ENCODE results near the gene ASAP3.

The ASAP3 gene

DNA sequence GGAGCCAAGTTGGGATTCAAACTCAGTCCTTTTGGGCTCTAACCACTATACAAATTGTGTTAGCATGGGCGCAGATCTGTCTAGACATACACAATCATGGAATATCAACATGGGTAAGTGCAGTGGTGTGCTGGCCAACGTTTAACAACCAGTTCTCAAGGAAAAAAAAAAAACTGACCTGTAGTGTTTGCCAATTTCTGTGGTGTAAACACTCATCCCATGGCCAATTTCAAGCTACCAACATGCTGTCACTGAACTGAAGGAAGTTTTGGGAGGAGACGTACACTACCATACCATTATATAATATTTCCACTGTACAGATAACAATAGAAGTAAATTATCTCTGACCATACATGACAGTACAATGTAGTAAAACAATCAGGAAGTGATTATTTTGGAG, 62.6 kb downstream of the ASAP3 start:
- H3K27me3 ChIP-seq (ENCODE audit: control insufficient read depth, insufficient read depth, low read length), result no peaks in the 10 kb centered on the region
- no peak overlapping the region for H3K27ac ChIP-seq (ENCODE audit: low read depth, low read length)
- H3K4me3 ChIP-seq (ENCODE audit: low read length), result no peak overlapping the region
- no peak overlapping the region for H3K9ac ChIP-seq (ENCODE audit: low read length)
- peaks cover 13% of the 10 kb centered on the region for H3K4me1 ChIP-seq (ENCODE audit: control insufficient read depth, insufficient read depth, low read length)
- peaks cover 3% of the 10 kb centered on the region for H3K36me3 ChIP-seq (ENCODE audit: control insufficient read depth, insufficient read depth, low read length)

DNA sequence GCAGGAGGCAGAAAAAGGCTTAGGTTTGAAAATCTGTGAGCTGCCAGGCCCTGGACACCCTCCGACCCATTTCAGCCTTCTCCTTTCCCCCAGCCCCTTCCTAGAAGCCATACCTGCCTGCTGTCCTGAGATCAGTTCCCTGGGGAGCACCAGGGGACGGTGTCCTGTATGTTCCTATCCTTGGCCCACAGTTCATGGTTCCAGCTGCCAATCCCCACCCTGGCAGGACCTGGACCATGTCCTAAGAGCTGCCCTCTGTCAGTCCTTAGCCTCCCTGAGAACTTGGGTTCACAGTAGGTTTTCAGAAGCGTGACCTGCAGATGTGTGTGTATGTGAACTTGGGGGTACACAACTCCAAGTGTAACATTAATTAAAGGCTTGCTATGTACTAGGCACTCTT, 63.2 kb downstream of the ASAP3 start:
- Histone ChIP-seq H3K27ac (ENCODE audit: low read depth, low read length) (no peak overlapping the region), H3K9ac (ENCODE audit: low read length) (no peak overlapping the region), H3K36me3 (ENCODE audit: control insufficient read depth, insufficient read depth, low read length) (peaks cover 3% of the 10 kb centered on the region), H3K4me3 (ENCODE audit: low read length) (no peak overlapping the region), H3K4me1 (ENCODE audit: control insufficient read depth, insufficient read depth, low read length) (peaks cover 13% of the 10 kb centered on the region), H3K27me3 (ENCODE audit: control insufficient read depth, insufficient read depth, low read length) (no peaks in the 10 kb centered on the region)

DNA sequence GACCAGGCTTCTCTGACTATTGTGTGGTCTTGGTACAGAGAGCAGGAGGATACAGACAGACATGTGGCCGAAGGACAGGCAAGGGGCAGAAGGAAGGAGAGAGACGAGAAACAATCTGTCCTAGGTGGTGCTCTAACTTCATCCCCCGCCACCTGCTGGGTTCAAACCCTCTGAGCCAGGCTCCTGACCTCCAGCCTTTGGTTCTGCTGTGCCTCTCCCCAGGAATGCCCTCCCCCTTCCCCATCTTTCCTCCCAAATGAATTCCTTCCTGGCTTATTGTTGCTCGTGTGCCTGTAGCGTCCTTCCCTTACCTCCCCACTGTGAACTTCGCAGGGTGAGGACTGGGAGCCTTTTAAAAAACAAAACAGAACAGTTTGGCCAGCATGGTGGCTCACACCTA, 64.8 kb downstream of the ASAP3 start:
- H3K9ac ChIP-seq (ENCODE audit: low read length), result peak overlapping the region; percentile 13
- peaks cover 3% of the 10 kb centered on the region for H3K36me3 ChIP-seq (ENCODE audit: control insufficient read depth, insufficient read depth, low read length)
- H3K4me1 ChIP-seq (ENCODE audit: control insufficient read depth, insufficient read depth, low read length), result peaks cover 10% of the 10 kb centered on the region
- H3K4me3 ChIP-seq (ENCODE audit: low read length), result no peak overlapping the region
- H3K27me3 ChIP-seq (ENCODE audit: control insufficient read depth, insufficient read depth, low read length), result no peaks in the 10 kb centered on the region
- H3K27ac ChIP-seq (ENCODE audit: low read depth, low read length), result no peak overlapping the region

DNA sequence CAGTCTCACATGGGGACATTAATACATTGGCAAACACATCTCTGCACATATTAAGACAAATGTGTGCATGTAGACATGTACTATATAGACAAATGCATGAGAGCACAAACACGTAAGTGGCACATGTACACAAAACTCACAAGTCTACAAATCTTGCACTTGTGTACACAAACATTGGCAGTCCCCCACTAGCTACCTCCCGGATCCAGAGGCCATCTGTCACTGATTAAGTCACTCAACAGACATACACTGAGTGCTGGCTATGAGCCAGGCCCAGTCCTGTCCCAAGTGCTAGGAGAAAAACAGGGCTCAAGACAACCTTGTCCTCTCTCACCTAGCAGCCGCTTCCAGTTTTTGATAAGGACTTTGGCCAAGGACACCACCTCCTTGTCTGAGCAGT, 66.4 kb downstream of the ASAP3 start:
- Histone ChIP-seq H3K27me3 (ENCODE audit: control insufficient read depth, insufficient read depth, low read length) (no peaks in the 10 kb centered on the region), H3K9ac (ENCODE audit: low read length) (no peak overlapping the region), H3K27ac (ENCODE audit: low read depth, low read length) (no peak overlapping the region), H3K36me3 (ENCODE audit: control insufficient read depth, insufficient read depth, low read length) (peaks cover 3% of the 10 kb centered on the region), H3K4me1 (ENCODE audit: control insufficient read depth, insufficient read depth, low read length) (peaks cover 8% of the 10 kb centered on the region), H3K4me3 (ENCODE audit: low read length) (no peak overlapping the region)

DNA sequence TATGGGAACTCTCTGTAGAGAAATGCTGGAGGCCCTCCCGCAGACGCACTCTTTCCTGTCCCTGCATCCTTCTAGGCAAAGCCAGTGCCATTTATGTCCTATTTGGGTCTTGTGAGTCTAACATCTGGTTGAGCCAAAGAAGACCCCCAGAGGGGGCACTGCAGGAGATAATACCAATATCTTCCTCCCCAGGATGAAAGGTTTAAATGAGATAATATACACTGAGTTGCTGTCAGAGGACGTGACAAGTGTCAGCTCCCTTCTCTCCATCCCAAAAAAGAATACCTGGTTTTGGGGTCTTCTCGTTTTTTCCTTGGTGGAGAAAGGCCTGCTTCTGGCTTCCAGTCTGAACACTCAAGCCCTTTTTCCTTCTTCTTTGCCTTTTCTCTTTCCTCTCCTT, 67.0 kb downstream of the ASAP3 start:
- no peak overlapping the region for H3K4me3 ChIP-seq (ENCODE audit: low read length)
- H3K36me3 ChIP-seq (ENCODE audit: control insufficient read depth, insufficient read depth, low read length), result peaks cover 3% of the 10 kb centered on the region
- no peak overlapping the region for H3K27ac ChIP-seq (ENCODE audit: low read depth, low read length)
- no peaks in the 10 kb centered on the region for H3K27me3 ChIP-seq (ENCODE audit: control insufficient read depth, insufficient read depth, low read length)
- peaks cover 3% of the 10 kb centered on the region for H3K4me1 ChIP-seq (ENCODE audit: control insufficient read depth, insufficient read depth, low read length)
- H3K9ac ChIP-seq (ENCODE audit: low read length), result no peak overlapping the region

DNA sequence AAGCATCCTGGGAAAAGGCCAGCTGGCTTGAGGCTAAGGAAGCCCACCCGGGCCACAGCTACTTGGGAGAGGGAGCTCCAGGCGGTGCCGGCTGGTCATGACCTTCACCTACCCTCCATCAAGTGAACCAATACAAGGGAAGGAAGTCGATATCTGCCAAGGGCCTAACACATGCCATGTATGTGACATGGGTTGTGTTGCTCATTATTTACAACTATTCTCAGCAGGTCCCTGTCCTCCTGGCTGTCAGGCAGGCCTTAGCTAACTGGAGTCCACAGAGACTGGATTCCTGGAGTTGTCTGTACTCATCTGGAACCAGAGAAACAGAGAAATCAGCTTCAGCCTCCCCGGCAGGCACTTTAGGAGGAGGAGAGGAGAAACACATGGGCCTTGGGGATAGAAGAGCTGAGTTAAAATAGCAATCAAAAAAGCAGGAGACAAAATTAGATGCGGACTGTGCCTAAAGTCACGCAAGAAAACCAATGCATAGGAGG, 75.1 kb downstream of the ASAP3 start:
- Histone ChIP-seq H3K4me1 (ENCODE audit: control insufficient read depth, insufficient read depth, low read length) (peaks cover 5% of the 10 kb centered on the region), H3K27ac (ENCODE audit: low read depth, low read length) (no peak overlapping the region), H3K36me3 (ENCODE audit: control insufficient read depth, insufficient read depth, low read length) (peaks cover 11% of the 10 kb centered on the region), H3K4me3 (ENCODE audit: low read length) (no peak overlapping the region), H3K9ac (ENCODE audit: low read length) (no peak overlapping the region), H3K27me3 (ENCODE audit: control insufficient read depth, insufficient read depth, low read length) (no peaks in the 10 kb centered on the region)

DNA sequence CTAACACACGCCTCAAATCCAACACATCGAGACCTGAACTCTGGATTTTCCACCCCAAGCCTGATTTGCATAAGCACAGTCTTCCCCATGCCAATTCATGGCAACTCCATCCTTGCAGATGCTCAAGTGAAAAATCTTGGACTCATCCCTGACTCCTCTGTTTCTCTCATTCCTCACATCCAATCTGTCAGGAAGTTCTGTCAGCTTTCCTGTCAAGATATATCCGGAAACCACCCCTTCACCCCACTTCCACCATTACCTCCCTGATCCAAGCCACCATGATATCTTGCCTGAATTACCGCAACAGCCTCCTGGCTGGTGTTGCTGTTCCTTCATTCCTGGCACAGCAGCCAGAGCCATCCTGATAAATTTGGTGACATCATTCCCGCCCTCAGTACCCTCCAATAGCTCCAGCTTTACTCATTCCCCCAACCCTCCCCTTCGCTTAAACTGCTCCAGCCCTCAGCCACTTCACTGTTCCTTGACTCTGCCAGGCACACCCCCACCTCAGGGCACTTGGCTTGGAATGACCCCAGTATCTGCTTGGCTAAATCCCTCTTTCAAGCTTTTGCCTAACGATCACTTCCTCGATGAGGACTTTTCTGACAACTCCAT, 76.9 kb downstream of the ASAP3 start:
- H3K27ac ChIP-seq (ENCODE audit: low read depth, low read length), result no peak overlapping the region
- peaks cover 12% of the 10 kb centered on the region for H3K4me1 ChIP-seq (ENCODE audit: control insufficient read depth, insufficient read depth, low read length)
- no peaks in the 10 kb centered on the region for H3K27me3 ChIP-seq (ENCODE audit: control insufficient read depth, insufficient read depth, low read length)
- no peak overlapping the region for H3K9ac ChIP-seq (ENCODE audit: low read length)
- H3K36me3 ChIP-seq (ENCODE audit: control insufficient read depth, insufficient read depth, low read length), result peaks cover 11% of the 10 kb centered on the region
- no peak overlapping the region for H3K4me3 ChIP-seq (ENCODE audit: low read length)

DNA sequence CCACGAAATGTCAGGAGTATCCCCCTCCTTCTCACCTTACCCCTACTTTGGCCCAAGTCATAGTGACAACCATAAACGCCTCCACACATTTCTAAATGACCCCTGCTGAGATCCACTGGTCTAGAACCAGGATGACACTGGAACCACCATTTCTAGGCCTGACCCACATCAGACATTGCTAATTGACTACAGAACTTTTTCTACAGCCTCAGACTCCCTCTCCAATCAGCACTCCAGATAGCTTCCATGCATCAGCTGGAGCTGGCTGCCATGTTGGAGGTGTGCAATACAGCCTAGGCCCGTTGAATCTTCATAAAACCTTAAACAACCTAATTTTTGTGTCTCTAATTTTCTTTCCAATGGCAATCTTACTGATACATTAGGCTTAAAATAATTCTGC, 78.0 kb downstream of the ASAP3 start:
- peaks cover 11% of the 10 kb centered on the region for H3K36me3 ChIP-seq (ENCODE audit: control insufficient read depth, insufficient read depth, low read length)
- no peaks in the 10 kb centered on the region for H3K27me3 ChIP-seq (ENCODE audit: control insufficient read depth, insufficient read depth, low read length)
- no peak overlapping the region for H3K27ac ChIP-seq (ENCODE audit: low read depth, low read length)
- H3K4me1 ChIP-seq (ENCODE audit: control insufficient read depth, insufficient read depth, low read length), result peaks cover 12% of the 10 kb centered on the region
- no peak overlapping the region for H3K9ac ChIP-seq (ENCODE audit: low read length)
- no peak overlapping the region for H3K4me3 ChIP-seq (ENCODE audit: low read length)

DNA sequence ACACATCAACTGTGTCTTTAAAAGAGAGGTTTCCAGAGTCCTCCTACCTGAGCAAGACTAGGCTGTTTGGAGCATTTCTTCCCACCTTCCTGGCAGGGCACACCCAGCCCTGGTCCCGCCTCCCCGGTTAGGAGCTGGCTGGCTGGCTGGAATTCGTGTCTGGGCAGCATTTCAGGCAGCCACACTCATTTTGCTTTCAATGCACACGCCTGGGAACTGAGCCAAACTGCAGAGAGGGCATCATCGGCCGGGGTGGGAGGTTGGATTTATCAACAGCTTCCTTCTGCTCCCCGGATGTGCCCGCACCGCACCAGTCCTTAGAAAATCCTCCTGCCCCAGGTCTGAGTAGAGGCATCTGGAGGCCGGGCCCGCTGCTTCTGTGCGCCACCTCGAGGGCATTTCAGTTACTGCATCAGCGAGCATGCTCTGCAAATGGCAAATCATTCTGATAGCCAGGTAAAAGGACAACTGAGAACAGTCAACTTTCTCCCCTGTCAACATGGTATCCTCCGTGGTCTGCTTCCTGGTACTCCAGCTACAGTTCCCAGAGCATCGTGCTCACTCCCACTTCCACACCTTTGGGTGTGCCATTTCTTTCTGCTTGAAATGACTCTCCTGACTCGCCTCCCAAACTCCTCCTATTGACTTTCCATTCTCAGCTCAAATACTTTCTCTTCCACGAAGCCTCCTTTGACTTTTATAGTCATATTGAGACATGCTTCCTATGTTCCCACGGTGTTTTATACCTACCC, 80.1 kb downstream of the ASAP3 start:
- Histone ChIP-seq H3K36me3 (ENCODE audit: control insufficient read depth, insufficient read depth, low read length) (peaks cover 9% of the 10 kb centered on the region), H3K27me3 (ENCODE audit: control insufficient read depth, insufficient read depth, low read length) (no peaks in the 10 kb centered on the region), H3K27ac (ENCODE audit: low read depth, low read length) (peak overlapping the region; percentile 62), H3K9ac (ENCODE audit: low read length) (no peak overlapping the region), H3K4me3 (ENCODE audit: low read length) (no peak overlapping the region), H3K4me1 (ENCODE audit: control insufficient read depth, insufficient read depth, low read length) (peaks cover 12% of the 10 kb centered on the region)

DNA sequence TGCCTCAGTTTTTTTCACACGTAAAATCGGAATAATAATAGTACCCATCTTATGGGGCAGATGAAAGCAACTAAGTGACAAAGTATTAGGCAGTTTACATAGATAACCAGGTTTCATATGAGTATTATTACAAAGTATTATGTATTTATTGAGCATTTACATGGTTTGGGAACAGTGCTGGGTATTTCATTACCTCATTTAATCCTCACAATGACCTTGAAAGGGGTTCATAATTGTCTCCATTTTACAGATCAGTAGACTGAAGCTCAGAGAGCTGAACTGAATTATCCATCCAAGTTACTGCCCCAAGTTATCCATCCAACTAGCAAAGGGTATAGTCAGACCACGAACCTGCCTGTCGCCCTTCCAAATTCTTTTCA, 80.6 kb downstream of the ASAP3 start:
- Histone ChIP-seq H3K4me3 (ENCODE audit: low read length) (no peak overlapping the region), H3K36me3 (ENCODE audit: control insufficient read depth, insufficient read depth, low read length) (peaks cover 3% of the 10 kb centered on the region), H3K27ac (ENCODE audit: low read depth, low read length) (peak overlapping the region; percentile 62), H3K4me1 (ENCODE audit: control insufficient read depth, insufficient read depth, low read length) (peaks cover 12% of the 10 kb centered on the region), H3K27me3 (ENCODE audit: control insufficient read depth, insufficient read depth, low read length) (no peaks in the 10 kb centered on the region), H3K9ac (ENCODE audit: low read length) (no peak overlapping the region)

DNA sequence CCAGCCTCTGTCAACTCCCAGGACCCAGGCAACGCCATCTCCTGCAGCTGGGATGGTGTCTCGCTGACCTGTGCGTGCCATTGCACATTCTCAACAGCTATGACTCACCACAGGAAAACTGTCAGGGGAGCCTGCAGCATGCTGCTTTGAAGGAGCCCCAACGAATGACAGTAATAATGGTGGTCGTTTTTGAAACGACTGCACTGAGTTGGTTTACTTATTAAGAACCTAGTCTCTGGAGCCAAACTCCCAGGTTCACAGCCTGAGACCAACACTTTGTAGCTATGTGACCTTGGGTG, 81.0 kb downstream of the ASAP3 start:
- Histone ChIP-seq H3K36me3 (ENCODE audit: control insufficient read depth, insufficient read depth, low read length) (no peaks in the 10 kb centered on the region), H3K27me3 (ENCODE audit: control insufficient read depth, insufficient read depth, low read length) (no peaks in the 10 kb centered on the region), H3K9ac (ENCODE audit: low read length) (no peak overlapping the region), H3K27ac (ENCODE audit: low read depth, low read length) (no peak overlapping the region), H3K4me1 (ENCODE audit: control insufficient read depth, insufficient read depth, low read length) (peaks cover 12% of the 10 kb centered on the region), H3K4me3 (ENCODE audit: low read length) (no peak overlapping the region)

DNA sequence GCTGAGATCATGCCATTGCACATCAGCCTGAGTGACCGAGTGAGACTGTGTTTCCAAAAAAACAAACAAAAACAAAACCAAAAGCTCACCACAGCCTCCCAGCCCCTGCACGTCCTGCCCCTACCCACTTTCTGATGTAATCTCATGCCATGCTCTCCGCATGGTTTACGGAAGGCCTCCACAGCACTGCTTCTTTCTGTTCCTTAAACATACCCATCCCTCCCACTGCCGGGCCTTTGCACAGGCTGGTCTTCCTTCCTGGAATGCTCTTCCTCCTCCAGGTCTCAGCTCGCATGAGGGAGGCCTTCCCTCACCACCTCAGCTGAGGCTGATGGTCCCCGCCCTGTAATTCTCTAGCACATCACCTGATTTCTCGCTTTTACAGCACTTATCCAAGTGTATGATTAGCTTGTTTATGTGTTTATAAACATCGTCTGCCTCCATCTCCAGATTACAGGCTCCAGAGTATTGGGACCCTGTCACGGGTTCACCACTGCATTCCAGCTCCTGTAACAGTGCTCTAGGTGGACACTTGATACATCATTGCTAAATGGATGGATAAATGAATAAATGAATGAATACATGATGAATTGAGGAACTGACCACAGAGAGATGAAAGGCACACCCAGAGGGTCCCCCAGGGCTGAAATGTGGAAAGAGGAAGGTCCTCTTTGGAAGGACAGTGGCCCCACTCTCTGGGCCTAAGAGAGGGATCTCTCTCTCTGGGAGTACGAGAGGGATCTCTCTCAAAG, 81.5 kb downstream of the ASAP3 start:
- Histone ChIP-seq H3K4me1 (ENCODE audit: control insufficient read depth, insufficient read depth, low read length) (peaks cover 12% of the 10 kb centered on the region), H3K4me3 (ENCODE audit: low read length) (no peak overlapping the region), H3K9ac (ENCODE audit: low read length) (no peak overlapping the region), H3K36me3 (ENCODE audit: control insufficient read depth, insufficient read depth, low read length) (peaks cover 3% of the 10 kb centered on the region), H3K27me3 (ENCODE audit: control insufficient read depth, insufficient read depth, low read length) (no peaks in the 10 kb centered on the region), H3K27ac (ENCODE audit: low read depth, low read length) (no peak overlapping the region)
